SK-N-MC (cell line): Measurements from ENCODE around the gene ST8SIA5.

Experiments used
- EZH2 ChIP-seq: fragments of 200-600 bp; sonication (generic); IDR thresholded peaks from one replicate; pipeline ENCODE4 v1.6.1; 2017; ENCODE audit warnings: antibody characterized with exemption
- POLR2AphosphoS5 ChIP-seq: IDR thresholded peaks from 2 replicates; pipeline ENCODE4 v1.6.1; 2012; ENCODE audit warnings: mild to moderate bottlenecking, low read depth, low read length, borderline replicate concordance

DNA sequence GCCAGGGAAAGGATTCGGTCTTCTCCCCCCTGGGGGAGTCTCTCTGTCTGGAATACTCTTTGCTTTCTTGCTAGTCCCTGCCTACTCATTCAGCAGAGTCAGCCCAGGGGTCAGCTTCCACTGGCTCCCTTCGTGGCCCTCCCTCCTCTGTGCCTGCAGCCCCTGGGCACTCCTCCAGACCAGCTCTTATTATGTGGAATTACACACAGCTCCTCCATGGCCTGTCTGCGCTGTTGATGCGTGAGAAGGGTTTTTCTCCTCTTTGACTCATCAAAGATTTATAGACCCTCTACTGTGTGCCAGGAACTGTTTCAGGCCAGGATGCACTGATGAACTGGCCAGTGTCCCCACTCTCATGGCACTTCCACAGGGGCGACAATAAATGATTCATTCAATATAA lies 44.4 kb downstream of the ST8SIA5 start:
- TF ChIP-seq EZH2, result no peak
- TF ChIP-seq POLR2AphosphoS5, result no peak
